ENCODE measurements around the gene CALML6.
A peak's percentile ranks its signal among the peaks of the same experiment; 100 is the strongest.

CALML6 gene

DNA sequence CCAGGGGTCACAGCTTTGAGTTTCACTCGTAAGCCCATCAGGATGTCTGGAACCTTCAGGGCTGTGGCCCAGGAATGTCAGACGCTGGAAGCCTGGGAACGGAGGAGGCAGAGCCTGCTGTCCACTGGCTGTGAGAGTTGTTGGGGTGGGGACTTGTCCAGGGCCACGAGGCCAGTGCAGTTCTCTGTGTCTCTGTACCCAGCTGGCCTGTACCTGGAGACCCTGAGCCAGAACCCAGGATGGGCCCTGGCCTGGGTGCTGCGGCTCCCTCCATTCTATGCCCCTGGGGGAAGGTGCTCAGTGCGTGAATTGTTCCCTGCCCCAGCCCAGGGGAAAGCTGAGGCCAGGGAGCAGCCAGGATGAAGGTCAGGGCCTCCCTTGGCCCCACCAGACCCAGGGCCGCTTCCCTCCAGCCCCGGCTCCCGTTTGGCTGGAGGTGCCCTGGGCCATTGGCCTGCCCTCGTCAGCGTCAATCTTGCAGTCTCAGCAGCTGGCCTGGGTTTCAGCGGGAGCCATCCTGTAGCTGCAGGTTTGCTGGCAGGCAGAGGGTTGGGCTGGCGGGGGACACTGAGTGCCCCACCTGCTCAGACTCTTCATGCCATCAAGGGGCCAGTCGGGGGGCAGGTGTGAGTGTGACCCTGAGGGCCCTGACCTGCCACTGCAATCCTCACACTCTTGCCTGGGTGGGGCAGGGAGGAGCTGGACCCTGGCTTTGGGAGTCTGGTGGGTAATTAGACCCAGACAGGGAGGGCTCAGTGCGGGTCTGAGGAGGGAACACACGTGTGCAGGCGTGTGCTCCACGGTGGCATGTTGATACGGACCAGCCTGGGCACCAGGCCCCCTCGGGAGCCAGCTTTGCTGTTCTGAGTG is 724 bp upstream of the CALML6 start:
- no peak for DNase-seq

DNA sequence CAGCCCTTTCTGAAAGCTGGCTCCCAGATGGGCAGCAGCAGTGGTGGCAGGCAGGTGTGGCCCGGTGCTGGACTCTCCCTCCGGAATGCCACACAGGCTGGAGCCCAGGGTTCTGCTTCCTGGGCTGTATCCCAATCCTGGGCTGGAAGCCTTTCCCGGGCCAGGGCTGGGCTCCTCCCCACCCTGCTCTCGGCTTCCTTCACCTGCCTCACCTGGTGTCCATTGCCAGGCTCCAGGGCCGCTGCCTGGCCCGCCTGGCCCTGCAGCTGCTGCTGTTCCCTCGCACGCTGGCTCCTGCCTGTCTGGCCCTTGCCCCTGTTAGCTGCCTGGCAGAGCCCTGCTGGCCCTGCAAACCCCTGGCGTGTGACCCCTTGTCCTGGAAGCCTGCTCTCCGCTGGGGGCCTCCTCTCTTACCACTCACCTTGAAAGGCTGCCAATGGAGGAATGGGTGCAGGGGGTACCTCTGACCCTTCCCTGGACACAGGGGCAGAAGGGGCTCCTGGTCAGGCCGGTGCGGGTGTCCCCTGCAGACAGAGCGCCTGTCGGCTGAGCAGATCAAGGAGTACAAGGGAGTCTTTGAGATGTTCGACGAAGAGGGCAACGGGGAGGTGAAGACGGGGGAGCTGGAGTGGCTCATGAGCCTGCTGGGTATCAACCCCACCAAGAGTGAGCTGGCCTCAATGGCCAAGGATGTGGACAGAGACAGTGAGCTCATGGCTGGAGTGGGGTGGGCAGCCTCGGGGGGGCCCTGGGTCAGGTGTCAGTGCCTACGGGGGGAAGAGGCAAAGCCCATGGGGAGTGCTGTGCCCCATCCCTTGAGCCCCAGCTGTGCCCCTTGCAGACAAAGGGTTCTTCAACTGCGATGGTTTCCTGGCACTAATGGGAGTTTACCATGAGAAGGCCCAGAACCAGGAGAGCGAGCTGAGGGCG is 1.1 kb downstream of the CALML6 start:
- DNase-seq = no peak

GRCh38 chr1:1916851-1917251 is 1.8 kb downstream of the CALML6 start:
- no peak for DNase-seq

- no peak for DNase-seq
These were observed 2.4 kb downstream of the CALML6 start for GRCh38 chr1:1917304-1917976.

GRCh38 chr1:1917995-1918900 is 3.2 kb downstream of the CALML6 start:
- DNase-seq = no peak

- no peak for DNase-seq
These were observed 3.8 kb downstream of the CALML6 start, which contains the start of gene TMEM52 for GRCh38 chr1:1918901-1919303. TSS of gene TMEM52 (minus strand) at chr1:1919279. CDS start at chr1:1919265, 14 bp downstream.

DNA sequence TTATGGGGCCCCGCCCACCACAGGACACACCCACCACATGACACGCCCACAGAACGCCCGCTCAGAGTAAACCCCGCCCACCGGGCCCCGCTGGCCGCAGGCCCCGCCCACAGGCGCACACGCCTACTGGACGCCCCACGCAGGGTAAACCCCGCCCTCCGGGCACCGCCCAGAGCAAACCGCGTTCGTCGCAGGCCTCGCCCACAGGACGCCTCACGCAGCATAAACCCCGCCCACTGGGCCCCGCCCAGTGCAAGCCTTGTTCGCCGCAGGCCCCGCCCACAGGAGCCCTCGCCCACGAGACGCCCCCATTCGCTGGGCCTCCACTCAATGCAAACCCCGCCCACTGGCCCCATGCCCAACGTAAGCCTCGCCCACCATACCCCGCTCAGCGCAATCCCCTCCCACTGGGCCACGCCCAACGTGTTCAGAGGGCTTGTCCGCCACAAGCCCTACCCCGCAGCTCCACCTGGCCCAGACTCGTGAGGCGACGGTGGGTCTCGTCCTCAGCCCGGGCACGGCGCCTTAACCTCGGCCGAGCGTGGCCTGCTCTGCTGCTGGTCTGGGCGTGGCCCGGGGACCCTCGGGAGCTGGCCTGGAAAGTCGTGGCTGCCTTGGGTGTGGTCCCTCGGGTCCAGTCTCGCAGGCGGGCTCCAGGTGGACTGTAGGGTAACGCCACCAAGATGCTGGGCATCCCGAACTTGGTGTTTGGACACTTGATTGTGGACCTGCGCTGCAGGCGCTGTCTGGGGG is 4.4 kb downstream of the CALML6 start:
- peak; percentile 99 to 100 for DNase-seq

GRCh38 chr1:1920057-1920607 is 5.1 kb downstream of the CALML6 start:
- DNase-seq = no peak

DNA sequence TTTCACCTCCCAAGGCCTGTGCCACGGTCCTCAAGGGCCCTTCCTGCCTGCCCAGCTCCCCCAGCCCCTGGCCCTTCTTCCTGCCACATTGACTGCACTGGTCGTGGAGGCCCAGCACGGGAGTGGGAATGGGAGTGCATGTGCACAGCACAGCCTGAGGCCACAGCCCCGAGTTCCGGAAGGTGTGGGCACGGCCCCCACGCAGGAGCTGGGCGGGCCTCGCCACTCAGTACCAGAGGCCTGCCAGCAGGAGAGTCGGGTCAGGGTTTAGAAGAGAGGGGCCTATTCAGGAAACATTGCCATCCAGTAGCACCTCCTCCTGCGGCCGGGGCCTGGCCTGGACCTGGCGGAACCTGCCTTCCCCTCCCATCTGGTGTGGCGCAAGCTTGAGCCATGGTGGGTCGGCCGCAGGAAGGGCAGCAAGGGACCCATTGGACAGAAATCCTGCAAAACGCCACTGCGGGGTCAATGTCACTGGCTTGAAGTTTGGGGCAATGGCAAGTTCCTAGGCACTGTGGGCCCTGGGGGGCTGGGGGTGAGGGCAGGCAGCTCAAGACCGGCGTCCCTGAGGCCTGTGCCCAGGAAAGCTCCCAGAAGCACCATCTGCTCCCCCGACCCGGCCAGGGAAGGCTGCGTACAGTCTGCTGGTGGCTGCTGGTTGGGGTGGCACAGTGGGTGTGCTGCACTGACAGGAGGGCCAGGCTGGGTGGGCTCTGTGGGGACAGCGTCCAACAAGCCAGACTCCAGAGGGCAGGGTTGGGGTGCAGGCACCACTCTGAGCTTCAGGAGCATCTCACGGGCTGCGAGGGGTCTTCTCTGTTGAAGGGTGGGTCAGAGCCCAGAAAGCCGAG is 5.8 kb downstream of the CALML6 start:
- DNase-seq = no peak

DNA sequence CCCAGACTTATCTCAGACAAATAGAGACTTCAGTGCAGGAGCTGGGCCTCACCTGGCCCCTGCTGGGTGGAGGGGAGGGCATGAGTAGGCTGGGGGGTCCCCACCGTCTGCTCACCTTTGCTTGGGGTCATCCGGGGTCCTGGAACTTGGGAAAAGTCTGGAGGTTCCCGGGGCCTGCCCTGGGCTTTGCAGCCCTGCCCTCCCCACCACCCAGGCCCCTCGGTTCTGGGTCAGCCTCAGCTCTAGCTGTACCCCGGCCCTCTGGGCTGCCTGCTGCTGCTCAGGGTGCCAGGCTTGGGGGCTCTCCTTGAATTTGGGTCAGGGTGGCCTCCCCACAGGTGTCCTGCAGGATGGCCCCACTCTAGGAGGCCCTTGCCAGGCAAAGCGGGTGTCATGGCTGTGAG is 6.4 kb downstream of the CALML6 start:
- DNase-seq = no peak

GRCh38 chr1:1921901-1922701 is 7.0 kb downstream of the CALML6 start:
- DNase-seq = no peak

GRCh38 chr1:1922702-1922955 is 7.6 kb downstream of the CALML6 start:
- DNase-seq = no peak

GRCh38 chr1:1922956-1923833 is 8.1 kb downstream of the CALML6 start:
- no peak for DNase-seq

DNA sequence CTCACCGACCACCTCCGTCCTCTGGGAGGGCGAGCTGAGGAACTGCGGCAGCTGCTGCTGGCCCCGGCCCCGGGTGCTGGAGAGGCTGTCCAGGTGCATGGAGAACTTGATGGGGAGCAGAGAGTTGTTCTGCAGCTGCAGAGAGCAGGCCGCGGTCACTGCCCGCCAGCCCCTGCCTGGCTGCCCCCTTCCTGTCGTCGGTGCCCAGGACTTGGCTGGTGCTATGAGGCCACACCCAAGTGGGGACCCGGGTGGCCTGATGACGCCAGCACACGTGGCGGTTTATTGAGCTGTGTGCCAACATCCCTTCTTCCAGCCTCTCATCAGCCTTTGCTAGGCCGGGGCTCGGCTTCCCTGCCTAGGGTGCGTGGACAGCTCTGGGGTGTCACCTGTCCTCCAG is 9.3 kb downstream of the CALML6 start:
- DNase-seq = no peak

GRCh38 chr1:1924849-1925248 is 9.8 kb downstream of the CALML6 start:
- no peak for DNase-seq

DNA sequence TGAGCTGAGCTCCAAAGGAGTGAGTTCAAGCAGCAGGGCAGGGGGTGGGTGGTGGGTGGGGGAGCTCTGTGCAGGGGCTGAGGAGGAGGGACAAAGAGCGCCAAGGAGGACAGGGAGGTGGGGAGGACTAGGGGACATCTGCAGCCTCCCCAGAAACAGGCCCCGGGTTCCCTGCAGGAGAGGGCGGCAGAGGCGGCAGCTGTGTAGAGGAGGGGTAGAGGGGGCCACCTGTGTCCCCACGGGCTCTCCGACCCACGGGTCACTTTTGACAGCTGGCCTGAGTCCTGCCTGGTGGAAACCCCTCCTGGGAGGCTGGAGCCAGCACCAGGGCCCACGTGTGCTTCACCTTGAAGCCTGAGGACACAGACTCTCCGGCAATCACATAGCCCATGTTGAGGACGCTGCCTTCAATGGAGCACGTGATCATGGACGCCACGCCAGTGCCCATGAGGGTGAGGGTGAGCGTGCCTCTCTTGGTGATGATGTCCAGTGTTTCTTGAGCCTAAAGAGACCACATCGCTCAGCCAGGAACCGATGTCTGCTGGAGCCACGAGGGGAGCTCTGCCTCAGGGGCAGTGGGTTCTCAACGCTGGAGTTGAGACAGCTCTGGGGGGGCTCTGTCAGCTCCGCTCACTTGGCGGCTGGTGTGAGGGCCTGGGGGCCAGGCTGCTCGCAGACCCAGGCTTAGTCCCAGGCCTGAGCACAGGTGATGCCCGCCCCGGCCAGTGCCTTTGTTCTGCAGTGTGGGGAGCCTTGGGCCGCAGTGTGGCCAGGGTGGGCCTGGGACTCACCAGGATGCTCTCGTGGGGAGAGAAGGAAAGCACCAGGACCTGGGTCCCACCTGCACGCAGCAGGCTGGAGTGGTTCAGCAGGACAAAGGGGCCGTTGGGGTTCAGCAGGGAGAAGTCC is 10.6 kb downstream of the CALML6 start:
- no peak for DNase-seq

- DNase-seq = no peak
These were observed 11.3 kb downstream of the CALML6 start for GRCh38 chr1:1926346-1926811.
